ENCODE results near the gene GTPBP6. TPM values are rescaled to one million over a fixed set of nuclear protein-coding genes. Genes with fewer than 3 reads are reported as not detected.

The GTPBP6 gene
- total and polyA plus RNA-seq, 2 donors (not counting 3 experiments of a cell fraction or from before 2014, with no cell fraction given) = 39.1 to 63.5 TPM

GRCh38 chrX:355329-356050 is 36.9 kb upstream of the GTPBP6 start:
- Histone ChIP-seq H3K4me2 (ENCODE audit: insufficient read depth, low read length) (no peak overlapping the region), H3K27me3 (ENCODE audit: control insufficient read depth in 2 of 2, insufficient read depth in 2 of 2, low read length in 2 of 2) (no peaks in the 10 kb centered on the region), H3K9ac (replicated peaks; ENCODE audit: extremely low read depth, insufficient read depth, low read length) (no peak overlapping the region), H3K9me3 (replicated peaks; ENCODE audit: control insufficient read depth, insufficient read depth, low read length) (no peaks in the 10 kb centered on the region), H3K79me2 (ENCODE audit: control insufficient read depth, insufficient read depth, low read length) (no peaks in the 10 kb centered on the region), H3K4me1 (ENCODE audit: control insufficient read depth, extremely low read depth, insufficient read depth, low read length) (peaks cover 11% of the 10 kb centered on the region), H3K4me3 (replicated peaks in 1 of 3; ENCODE audit: insufficient read depth in 1 of 3, low read depth in 1 of 3, low read length in 3 of 3) (no peak overlapping the region), H3K9me1 (replicated peaks; ENCODE audit: control insufficient read depth, extremely low read depth, insufficient read depth, low read length) (no peaks in the 10 kb centered on the region), H3K27ac (ENCODE audit: insufficient read depth, low read depth, low read length) (no peak overlapping the region), H2AFZ (ENCODE audit: low read depth, low read length) (no peak overlapping the region), H4K20me1 (replicated peaks; ENCODE audit: control insufficient read depth, extremely low read depth, insufficient read depth, low read length) (no peaks in the 10 kb centered on the region), H3K36me3 (ENCODE audit: control insufficient read depth in 2 of 2, extremely low read depth in 1 of 2, insufficient read depth in 2 of 2, low read length in 2 of 2) (peaks cover 0 to 2% of the 10 kb centered on the region in 2 experiments)
- BruUV-seq (replicated peaks) = no TSS peak
- dilution Hi-C loops (cut with MboI; ENCODE audit: extremely low pct_ligation_motif_present, low sequenced_read_pairs) (no loop called here), intact Hi-C loops (cut with micrococcal nuclease) (loop anchor here (2.0 kb wide), 2 partner anchors 31 to 73 kb away; partner anchors contain the start of gene PPP2R3B)
- TF ChIP-seq POLR2A (IDR thresholded peaks at IDR 0.05; ENCODE audit: low read depth, low read length) (no peak), POLR2AphosphoS5 (IDR thresholded peaks at IDR 0.05; ENCODE audit: insufficient read depth, low read depth, low read length) (no peak), MYC (IDR thresholded peaks at IDR 0.05; ENCODE audit: low read depth, low read length) (no peak), FOS (IDR thresholded peaks at IDR 0.05; ENCODE audit: borderline replicate concordance, insufficient read depth, low read length) (no peak), GATA2 (IDR thresholded peaks at IDR 0.05; ENCODE audit: insufficient read depth, insufficient read length, low read depth, low read length) (no peak), JUN (IDR thresholded peaks at IDR 0.05; ENCODE audit: borderline replicate concordance, insufficient read depth, insufficient read length, low read depth) (no peak), EZH2 (IDR thresholded peaks at IDR 0.05; ENCODE audit: borderline replicate concordance, low read depth, low read length, severe bottlenecking) (no peak)
- TF ChIP-seq, protein P1, sequence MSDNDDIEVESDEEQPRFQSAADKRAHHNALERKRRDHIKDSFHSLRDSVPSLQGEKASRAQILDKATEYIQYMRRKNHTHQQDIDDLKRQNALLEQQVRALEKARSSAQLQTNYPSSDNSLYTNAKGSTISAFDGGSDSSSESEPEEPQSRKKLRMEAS (IDR thresholded peaks at IDR 0.05; ENCODE audit: insufficient read depth, insufficient read length) = no peak
- TF ChIP-seq, protein P2, sequence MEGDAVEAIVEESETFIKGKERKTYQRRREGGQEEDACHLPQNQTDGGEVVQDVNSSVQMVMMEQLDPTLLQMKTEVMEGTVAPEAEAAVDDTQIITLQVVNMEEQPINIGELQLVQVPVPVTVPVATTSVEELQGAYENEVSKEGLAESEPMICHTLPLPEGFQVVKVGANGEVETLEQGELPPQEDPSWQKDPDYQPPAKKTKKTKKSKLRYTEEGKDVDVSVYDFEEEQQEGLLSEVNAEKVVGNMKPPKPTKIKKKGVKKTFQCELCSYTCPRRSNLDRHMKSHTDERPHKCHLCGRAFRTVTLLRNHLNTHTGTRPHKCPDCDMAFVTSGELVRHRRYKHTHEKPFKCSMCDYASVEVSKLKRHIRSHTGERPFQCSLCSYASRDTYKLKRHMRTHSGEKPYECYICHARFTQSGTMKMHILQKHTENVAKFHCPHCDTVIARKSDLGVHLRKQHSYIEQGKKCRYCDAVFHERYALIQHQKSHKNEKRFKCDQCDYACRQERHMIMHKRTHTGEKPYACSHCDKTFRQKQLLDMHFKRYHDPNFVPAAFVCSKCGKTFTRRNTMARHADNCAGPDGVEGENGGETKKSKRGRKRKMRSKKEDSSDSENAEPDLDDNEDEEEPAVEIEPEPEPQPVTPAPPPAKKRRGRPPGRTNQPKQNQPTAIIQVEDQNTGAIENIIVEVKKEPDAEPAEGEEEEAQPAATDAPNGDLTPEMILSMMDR (IDR thresholded peaks at IDR 0.05; ENCODE audit: extremely low read depth in 1 of 2, insufficient read depth in 1 of 2, low read depth in 1 of 2, low read length in 2 of 2) = no peak
- no peak for DNase-seq (ENCODE audit: low read depth, low spot score)
- ChIA-PET CTCF (no interaction called here), POLR2A (no interaction called here)
- FAIRE-seq = no peak
